Neural cell (in vitro differentiated cells): ENCODE results near the gene LANCL2. TPM values are rescaled to one million over a fixed set of nuclear protein-coding genes. Genes with fewer than 3 reads are reported as not detected.

Experiments
- H2AFZ ChIP-seq: fragments of 200-600, 300-800 bp; sonication (generic), shearing (Covaris generic); 2 replicates; pipeline ENCODE4 v1.6.0; 2014; ENCODE audit warnings: low read depth, mild to moderate bottlenecking, antibody characterized with exemption, low read length, moderate library complexity
- H3F3A ChIP-seq: fragments of 200-600 bp; shearing (Covaris generic); 2 replicates; pipeline ENCODE4 v1.6.1; 2016; ENCODE audit warnings: mild to moderate bottlenecking, moderate library complexity, mixed read lengths, antibody characterized with exemption, low read length; ENCODE audit not compliant: insufficient read depth, poor library complexity, severe bottlenecking
- H3K27ac ChIP-seq: fragments of 200-600, 300-800 bp; sonication (generic), shearing (Covaris generic); 2 replicates; pipeline ENCODE4 v1.5.1; 2014; ENCODE audit warnings: mild to moderate bottlenecking, low read length, moderate library complexity
- H3K27me3 ChIP-seq: fragments of 300-800, 200-600 bp; sonication (generic), shearing (Covaris generic); 2 replicates; pipeline ENCODE4 v1.6.0; 2014; ENCODE audit warnings: mild to moderate bottlenecking, low read depth, low read length, moderate library complexity; ENCODE audit not compliant: insufficient read depth
- H3K36me3 ChIP-seq: fragments of 300-800, 200-600 bp; sonication (generic), shearing (Covaris generic); 2 replicates; pipeline ENCODE4 v1.5.1; 2014; ENCODE audit warnings: mild to moderate bottlenecking, antibody characterized with exemption, low read length, moderate library complexity; ENCODE audit not compliant: insufficient read depth
- H3K4me2 ChIP-seq: fragments of 300-800, 200-600 bp; sonication (generic), shearing (Covaris generic); 2 replicates; pipeline ENCODE4 v1.6.0; 2014; ENCODE audit warnings: mild to moderate bottlenecking, low read length
- H3K4me3 ChIP-seq: fragments of 300-800, 200-600 bp; sonication (generic), shearing (Covaris generic); 2 replicates; pipeline ENCODE4 v1.5.1; 2014; ENCODE audit warnings: mild to moderate bottlenecking, low read length, moderate library complexity
- H3K79me2 ChIP-seq: fragments of 200-600 bp; shearing (Covaris generic); replicated peaks from 2 replicates; pipeline ENCODE4 v1.6.0; 2014; ENCODE audit warnings: mild to moderate bottlenecking, low read length, moderate library complexity; ENCODE audit not compliant: insufficient read depth
- H3K9ac ChIP-seq: fragments of 300-800, 200-600 bp; sonication (generic), shearing (Covaris generic); 2 replicates; pipeline ENCODE4 v1.6.1; 2016; ENCODE audit warnings: mild to moderate bottlenecking, low read length, mixed read lengths
- H3K9me2 ChIP-seq: fragments of 200-600 bp; shearing (Covaris generic); 2 replicates; pipeline ENCODE4 v1.6.1; 2016; ENCODE audit warnings: mild to moderate bottlenecking, low read length, mixed read lengths; ENCODE audit not compliant: insufficient read depth
- H3K9me3 ChIP-seq: fragments of 200-600, 300-800 bp; sonication (generic), shearing (Covaris generic); 2 replicates; pipeline ENCODE4 v1.6.1; 2016; ENCODE audit warnings: mild to moderate bottlenecking, mixed run types, low read length, moderate library complexity, mixed read lengths
- H4K20me1 ChIP-seq: fragments of 200-600 bp; shearing (Covaris generic); 2 replicates; pipeline ENCODE4 v1.6.1; 2016; ENCODE audit warnings: mild to moderate bottlenecking, mixed run types; ENCODE audit not compliant: insufficient read depth
- CTCF ChIP-seq: fragments of 450-650 bp; IDR thresholded peaks from 2 replicates; pipeline ENCODE4 v1.5.1; 2014; ENCODE audit warnings: antibody characterized with exemption, mild to moderate bottlenecking, moderate library complexity; ENCODE audit not compliant: poor library complexity, severe bottlenecking
- EP300 ChIP-seq: fragments of 450-650 bp; conservative IDR thresholded peaks from 2 replicates; pipeline ENCODE4 v1.6.1; 2014; ENCODE audit warnings: antibody characterized with exemption, mild to moderate bottlenecking, moderate library complexity; ENCODE audit not compliant: poor library complexity, severe bottlenecking
- EZH2 ChIP-seq: fragments of 200-600, 300-800 bp; shearing (Covaris generic), sonication (generic); IDR thresholded peaks from 2 replicates; pipeline ENCODE4 v1.6.1; 2014; ENCODE audit warnings: antibody characterized with exemption, low read length, borderline replicate concordance, mild to moderate bottlenecking; ENCODE audit not compliant: insufficient read depth, poor library complexity, severe bottlenecking
- MXI1 ChIP-seq: fragments of 450-650 bp; conservative IDR thresholded peaks from 2 replicates; pipeline ENCODE4 v1.6.1; 2014; ENCODE audit warnings: antibody characterized with exemption, mild to moderate bottlenecking; ENCODE audit not compliant: poor library complexity, severe bottlenecking
- POLR2AphosphoS5 ChIP-seq: IDR thresholded peaks from 2 replicates; pipeline ENCODE4 v1.6.1; 2012
- RAD21 ChIP-seq: fragments of 450-650 bp; conservative IDR thresholded peaks from 2 replicates; pipeline ENCODE4 v1.6.1; 2014; ENCODE audit warnings: antibody characterized with exemption, mild to moderate bottlenecking, moderate library complexity
- SMC3 ChIP-seq: fragments of 450-650 bp; conservative IDR thresholded peaks from 2 replicates; pipeline ENCODE4 v1.6.1; 2014; ENCODE audit warnings: antibody characterized with exemption, mild to moderate bottlenecking, moderate library complexity; ENCODE audit not compliant: poor library complexity
- TAF1 ChIP-seq: IDR thresholded peaks from 2 replicates; pipeline ENCODE4 v1.6.1; 2012; ENCODE audit warnings: low read depth
- polyA plus RNA-seq: library from polyadenylated mRNA; depleted of rRNA; stranded (reverse); fragments of >200 nt; gene quantifications from 2 replicates; pipeline ENCODE4 v1.2.3, GENCODE V29; 2014
- TF ChIP-seq, protein P1 (sequence below): IDR thresholded peaks from 2 replicates; pipeline ENCODE4 v1.6.1; 2012; ENCODE audit warnings: borderline replicate concordance

Gene LANCL2
- polyA plus RNA-seq, 1 donor from 2014 or later = 51.2 TPM

DNA sequence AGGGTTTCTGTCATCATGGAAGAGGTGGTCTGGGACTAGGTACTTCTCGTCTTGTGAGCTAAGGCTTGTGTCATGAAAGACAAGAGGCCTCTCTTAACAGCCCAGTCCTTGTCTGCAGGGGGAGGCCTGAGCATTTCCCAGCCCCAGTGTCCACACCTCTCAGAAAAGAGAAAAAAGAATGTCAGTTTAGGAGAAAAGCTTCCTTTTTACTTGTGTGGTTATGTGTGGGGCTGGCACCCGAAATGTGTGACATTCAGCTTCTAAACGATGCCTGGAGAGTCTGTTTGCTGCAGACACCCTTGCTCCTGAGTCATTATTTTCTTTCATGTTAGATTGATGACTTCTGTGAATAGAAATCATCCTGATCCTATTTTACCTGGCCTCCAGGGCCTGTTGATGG lies 67.4 kb downstream of the LANCL2 start:
- Histone ChIP-seq H3K79me2 (no peaks in the 10 kb centered on the region), H3K27me3 (no peaks in the 10 kb centered on the region), H3K27ac (no peak overlapping the region), H3F3A (no peaks in the 10 kb centered on the region), H3K9me2 (no peaks in the 10 kb centered on the region), H3K9ac (no peak overlapping the region), H3K4me3 (no peak overlapping the region), H3K36me3 (peaks cover 4% of the 10 kb centered on the region), H2AFZ (no peak overlapping the region), H4K20me1 (no peaks in the 10 kb centered on the region), H3K9me3 (no peaks in the 10 kb centered on the region), H3K4me2 (no peak overlapping the region)
- TF ChIP-seq EZH2 (no peak), MXI1 (no peak), TAF1 (no peak), EP300 (no peak), POLR2AphosphoS5 (no peak), RAD21 (no peak), SMC3 (no peak), CTCF (no peak)
- TF ChIP-seq, protein P1, sequence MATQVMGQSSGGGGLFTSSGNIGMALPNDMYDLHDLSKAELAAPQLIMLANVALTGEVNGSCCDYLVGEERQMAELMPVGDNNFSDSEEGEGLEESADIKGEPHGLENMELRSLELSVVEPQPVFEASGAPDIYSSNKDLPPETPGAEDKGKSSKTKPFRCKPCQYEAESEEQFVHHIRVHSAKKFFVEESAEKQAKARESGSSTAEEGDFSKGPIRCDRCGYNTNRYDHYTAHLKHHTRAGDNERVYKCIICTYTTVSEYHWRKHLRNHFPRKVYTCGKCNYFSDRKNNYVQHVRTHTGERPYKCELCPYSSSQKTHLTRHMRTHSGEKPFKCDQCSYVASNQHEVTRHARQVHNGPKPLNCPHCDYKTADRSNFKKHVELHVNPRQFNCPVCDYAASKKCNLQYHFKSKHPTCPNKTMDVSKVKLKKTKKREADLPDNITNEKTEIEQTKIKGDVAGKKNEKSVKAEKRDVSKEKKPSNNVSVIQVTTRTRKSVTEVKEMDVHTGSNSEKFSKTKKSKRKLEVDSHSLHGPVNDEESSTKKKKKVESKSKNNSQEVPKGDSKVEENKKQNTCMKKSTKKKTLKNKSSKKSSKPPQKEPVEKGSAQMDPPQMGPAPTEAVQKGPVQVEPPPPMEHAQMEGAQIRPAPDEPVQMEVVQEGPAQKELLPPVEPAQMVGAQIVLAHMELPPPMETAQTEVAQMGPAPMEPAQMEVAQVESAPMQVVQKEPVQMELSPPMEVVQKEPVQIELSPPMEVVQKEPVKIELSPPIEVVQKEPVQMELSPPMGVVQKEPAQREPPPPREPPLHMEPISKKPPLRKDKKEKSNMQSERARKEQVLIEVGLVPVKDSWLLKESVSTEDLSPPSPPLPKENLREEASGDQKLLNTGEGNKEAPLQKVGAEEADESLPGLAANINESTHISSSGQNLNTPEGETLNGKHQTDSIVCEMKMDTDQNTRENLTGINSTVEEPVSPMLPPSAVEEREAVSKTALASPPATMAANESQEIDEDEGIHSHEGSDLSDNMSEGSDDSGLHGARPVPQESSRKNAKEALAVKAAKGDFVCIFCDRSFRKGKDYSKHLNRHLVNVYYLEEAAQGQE = no peak

DNA sequence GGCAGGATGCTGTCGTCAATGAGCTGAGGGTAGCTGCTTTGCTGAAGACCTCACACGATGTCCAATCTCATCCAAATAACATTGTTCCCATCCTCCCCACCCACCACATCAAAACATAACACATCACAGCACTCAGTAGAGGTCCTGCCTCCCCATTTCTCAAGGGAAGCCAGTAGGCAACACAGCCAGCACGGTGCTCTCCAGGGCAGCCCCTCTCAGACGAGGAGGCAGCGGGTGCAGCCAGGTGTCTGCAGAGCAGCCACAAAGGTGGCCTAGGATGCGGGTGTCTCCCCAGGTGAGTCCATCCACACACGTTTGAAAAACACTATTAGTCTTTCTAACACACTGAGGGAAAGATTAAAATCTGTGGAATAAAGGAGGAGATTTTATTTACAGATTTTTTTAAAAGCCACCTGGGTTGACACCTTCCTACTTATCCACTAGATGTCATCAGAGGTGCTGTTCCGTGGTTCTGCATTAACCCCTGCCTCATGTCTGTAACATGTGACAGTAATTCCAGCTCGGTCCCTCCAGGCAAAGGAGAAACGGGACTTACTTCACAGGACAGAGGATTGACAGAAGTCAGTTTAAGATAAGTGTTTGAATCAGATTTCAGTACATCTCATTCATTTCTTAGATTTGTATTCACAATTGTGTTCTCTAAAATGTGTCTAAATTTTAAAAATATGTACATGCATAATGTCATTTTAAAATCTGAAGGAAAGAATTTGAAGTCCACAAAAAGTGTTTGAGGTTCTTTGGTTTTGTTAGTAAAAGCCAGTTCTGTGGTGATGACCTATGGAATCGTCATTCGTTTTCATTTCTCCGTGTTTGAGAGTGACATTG lies 68.0 kb downstream of the LANCL2 start:
- H3K9me3 ChIP-seq = no peaks in the 10 kb centered on the region
- H3K27me3 ChIP-seq = no peaks in the 10 kb centered on the region
- H3K9ac ChIP-seq = no peak overlapping the region
- no peaks in the 10 kb centered on the region for H3F3A ChIP-seq
- H2AFZ ChIP-seq = no peak overlapping the region
- H3K9me2 ChIP-seq = no peaks in the 10 kb centered on the region
- TF ChIP-seq POLR2AphosphoS5 (no peak), RAD21 (peak; percentile 89), TAF1 (no peak), SMC3 (peak; percentile 87), EZH2 (no peak), EP300 (no peak), CTCF (peak; percentile 88), MXI1 (peak; percentile 54)
- TF ChIP-seq, protein P1 = no peak
- H3K4me2 ChIP-seq = no peak overlapping the region
- H4K20me1 ChIP-seq = no peaks in the 10 kb centered on the region
- peaks cover 4% of the 10 kb centered on the region for H3K36me3 ChIP-seq
- no peak overlapping the region for H3K27ac ChIP-seq
- no peaks in the 10 kb centered on the region for H3K79me2 ChIP-seq
- H3K4me3 ChIP-seq = no peak overlapping the region
